Iris pigment epithelial cell (primary cell): Measurements from ENCODE around the gene CD2.

Experiments
- DNase-seq: peaks from one replicate; pipeline ENCODE4 v3.0.0-alpha.2; 2011; ENCODE audit warnings: low read depth

CD2 gene

GRCh38 chr1:116754198-116754977 is at the start of gene CD2:
CD2 (plus strand) TSS chr1:116754430; CDS start chr1:116754493, 63 bp downstream.
- no peak for DNase-seq

GRCh38 chr1:116706123-116706522 is 48.1 kb upstream of the CD2 start:
- no peak for DNase-seq

- no peak for DNase-seq
These were observed 47.4 kb upstream of the CD2 start for GRCh38 chr1:116706841-116707240.

- no peak for DNase-seq
These were observed 45.9 kb upstream of the CD2 start for GRCh38 chr1:116708255-116708900.

GRCh38 chr1:116709666-116710167 is 44.5 kb upstream of the CD2 start:
- DNase-seq, result no peak

- no peak for DNase-seq
These were observed 43.6 kb upstream of the CD2 start for GRCh38 chr1:116710420-116711262.

- DNase-seq, result no peak
These were observed 42.9 kb upstream of the CD2 start for GRCh38 chr1:116711263-116711840.

GRCh38 chr1:116712510-116712909 is 41.7 kb upstream of the CD2 start:
- DNase-seq, result no peak

GRCh38 chr1:116713474-116713873 is 40.8 kb upstream of the CD2 start:
- DNase-seq, result no peak

- no peak for DNase-seq
These were observed 37.8 kb upstream of the CD2 start for GRCh38 chr1:116716391-116716790.

- no peak for DNase-seq
These were observed 36.9 kb upstream of the CD2 start for GRCh38 chr1:116717318-116717717.

GRCh38 chr1:116720364-116721038 is 33.7 kb upstream of the CD2 start:
- no peak for DNase-seq

- DNase-seq, result no peak
These were observed 33.2 kb upstream of the CD2 start for GRCh38 chr1:116721039-116721405.

- DNase-seq, result no peak
These were observed 32.7 kb upstream of the CD2 start for GRCh38 chr1:116721451-116722007.

GRCh38 chr1:116722016-116722838 is 32.0 kb upstream of the CD2 start:
- DNase-seq, result no peak

GRCh38 chr1:116724765-116725375 is 29.4 kb upstream of the CD2 start:
- peak; percentile 53 for DNase-seq

- DNase-seq, result no peak
These were observed 28.4 kb upstream of the CD2 start for GRCh38 chr1:116725798-116726197.

- DNase-seq, result no peak
These were observed 27.1 kb upstream of the CD2 start for GRCh38 chr1:116726872-116727820.

GRCh38 chr1:116731439-116731838 is 22.8 kb upstream of the CD2 start:
- DNase-seq, result no peak
